Tibial nerve (tissue), 4 donors: ENCODE measurements around the gene CCDC152. TPM values are rescaled to one million over a fixed set of nuclear protein-coding genes. Genes with fewer than 3 reads are reported as not detected.
"Not testable (repeated sequence)": the region's sequence is repeated elsewhere in the genome, so short reads cannot be mapped to it uniquely, and the experiment has no call there.

ENCODE experiments used
- DNase-seq, 2 donors: peaks; one replicate each; pipeline ENCODE4 v3.0.0-alpha.2; 2019; ENCODE audit warnings: low spot score in 2 of 2
- H3K27ac ChIP-seq, 4 donors: fragments of 200-600 bp; sonication (generic) in 3 of 4; one replicate each; pipeline ENCODE4 v1.5.1; 2017 to 2019; ENCODE audit warnings: mild to moderate bottlenecking in 1 of 4
- H3K27me3 ChIP-seq, 2 donors: fragments of 200-600 bp; sonication (generic) in 1 of 2; one replicate each; pipeline versions ENCODE4 v1.5.1 to v1.6.0; 2017 to 2019
- H3K36me3 ChIP-seq, 3 donors: fragments of 200-600 bp; sonication (generic); one replicate each; pipeline ENCODE4 v1.5.1; 2018 to 2019
- H3K4me1 ChIP-seq, 4 donors: fragments of 200-600 bp; sonication (generic) in 3 of 4; one replicate each; pipeline ENCODE4 v1.5.1; 2017 to 2019
- H3K4me3 ChIP-seq, 4 donors: fragments of 200-600 bp; sonication (generic) in 3 of 4; one replicate each; pipeline ENCODE4 v1.5.1; 2017 to 2019; ENCODE audit warnings: mild to moderate bottlenecking in 1 of 4, moderate library complexity in 1 of 4
- H3K9me3 ChIP-seq, 4 donors: fragments of 200-600 bp; sonication (generic) in 3 of 4; one replicate each; pipeline ENCODE4 v1.5.1; 2017 to 2019
- CTCF ChIP-seq, 5 experiments: fragments of 200-600 bp in 3 of 5; fragments of 450-650 bp in 2 of 5; sonication (generic) in 3 of 5; IDR thresholded peaks; one replicate each; pipeline ENCODE4 v1.5.1; 2016 to 2019; ENCODE audit warnings: antibody characterized with exemption in 5 of 5, mild to moderate bottlenecking in 3 of 5, moderate library complexity in 2 of 5
- EP300 ChIP-seq, 2 donors: sonication (generic); formaldehyde crosslinking; IDR thresholded peaks; one replicate each; pipeline ENCODE4 v1.6.1; 2017; ENCODE audit warnings: antibody characterized with exemption in 2 of 2, mild to moderate bottlenecking in 1 of 2
- POLR2A ChIP-seq, 2 donors: fragments of 450-650 bp; IDR thresholded peaks; one replicate each; pipeline ENCODE4 v1.6.1; 2017; ENCODE audit warnings: antibody characterized with exemption in 2 of 2, mild to moderate bottlenecking in 2 of 2, moderate library complexity in 2 of 2
- WGBS, 2 donors: methylation state at CpG; one replicate each; pipeline ENCODE4 v1.1.5; 2018; 5-methylcytosine and 5-hydroxymethylcytosine counted together
- total RNA-seq, 4 donors: library from RNA; depleted of rRNA; stranded (reverse); fragments of >200 nt; gene quantifications; one replicate each; pipeline ENCODE4 v1.1.0, GENCODE V29; 2016

CCDC152 gene
- total RNA-seq, 4 donors from 2014 or later = 2.6 to 3.9 (median 3.0) TPM

DNA sequence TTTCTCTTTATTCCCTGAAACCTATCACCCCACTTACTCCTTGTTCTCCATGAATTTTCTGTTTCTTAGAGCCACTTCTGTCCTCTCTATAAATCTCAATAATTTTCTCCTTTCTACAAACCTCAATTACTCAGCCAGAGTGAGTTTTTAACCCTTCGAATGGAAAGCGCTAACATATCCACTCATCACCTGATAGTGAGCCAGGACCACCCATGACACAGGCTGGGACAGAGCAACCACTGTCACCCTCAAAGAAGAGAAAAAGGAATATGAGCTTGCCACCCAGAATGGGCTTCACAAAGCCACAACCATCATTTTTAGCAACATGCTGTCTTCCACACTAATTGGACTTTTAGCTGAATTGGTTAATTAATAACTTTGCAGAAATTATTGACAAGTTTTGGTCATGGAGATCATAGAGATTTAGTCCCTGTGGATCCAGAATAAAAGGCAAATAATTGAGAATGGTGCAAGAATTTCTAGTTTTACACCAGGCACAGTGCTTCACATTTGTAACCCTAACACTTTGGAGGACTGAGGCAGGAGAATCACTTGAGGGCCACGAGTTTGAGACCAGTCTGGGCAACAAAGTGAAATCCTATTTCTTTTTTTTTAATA is 87.2 kb downstream of the CCDC152 start:
- WGBS, 2 donors = 87 to 91% methylated on average over 3 of the region's 3 CpGs
- Histone ChIP-seq H3K27me3 (no peaks in the 10 kb centered on the region), H3K4me3 (no peak overlapping the region), H3K36me3 (no peaks in the 10 kb centered on the region), H3K27ac (peak overlapping the region in 2 of 4 donors; percentile 41 to 76), H3K4me1 (peaks cover 2 to 55% (median 21%) of the 10 kb centered on the region in 4 donors), H3K9me3 (no peaks in the 10 kb centered on the region)
- DNase-seq = no peak
- TF ChIP-seq CTCF (IDR thresholded peaks at IDR 0.05) = no peak
- TF ChIP-seq EP300 (IDR thresholded peaks at IDR 0.05) = no peak

DNA sequence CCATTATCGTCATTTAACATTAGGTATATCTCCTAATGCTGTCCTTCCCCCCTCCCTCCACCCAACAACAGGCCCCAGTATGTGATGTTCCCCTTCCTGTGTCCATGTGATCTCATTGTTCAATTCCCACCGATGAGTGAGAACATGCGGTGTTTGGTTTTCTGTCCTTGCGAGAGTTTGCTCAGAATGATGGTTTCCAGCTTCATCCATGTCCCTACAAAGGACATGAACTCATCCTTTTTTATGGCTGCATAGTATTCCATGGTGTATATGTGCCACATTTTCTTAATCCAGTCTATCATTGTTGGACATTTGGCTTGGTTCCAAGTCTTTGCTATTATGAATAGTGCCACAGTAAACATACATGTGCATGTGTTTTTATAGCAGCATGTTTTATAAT is 87.8 kb downstream of the CCDC152 start:
- not testable (repeated sequence) for H3K27ac ChIP-seq, H3K36me3 ChIP-seq, H3K4me3 ChIP-seq, H3K27me3 ChIP-seq, DNase-seq, H3K9me3 ChIP-seq
- peaks cover 0 to 51% (median 18%) of the 10 kb centered on the region in 4 donors for H3K4me1 ChIP-seq
- WGBS, 2 donors = 91 to 95% methylated on average over 4 of the region's 4 CpGs

DNA sequence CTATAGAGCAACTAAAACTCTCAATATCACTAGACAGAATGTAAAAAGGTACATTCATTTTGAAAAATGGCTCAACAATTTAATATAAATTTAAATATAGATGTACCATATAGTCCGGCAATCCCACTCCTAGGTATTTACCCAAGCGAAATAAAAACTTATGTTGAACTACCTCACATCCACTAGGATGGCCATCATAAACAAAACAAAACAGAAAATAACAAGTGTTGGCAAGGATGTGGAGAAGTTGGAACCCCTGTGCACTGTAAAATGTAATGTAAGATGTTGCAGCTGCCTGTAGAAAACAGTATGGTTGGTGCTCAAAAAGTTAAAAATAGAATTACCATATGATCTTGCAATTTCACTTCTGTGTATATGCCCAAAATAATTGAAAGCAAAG is 91.9 kb downstream of the CCDC152 start:
- DNase-seq = no peak
- no peak overlapping the region for H3K27ac ChIP-seq
- H3K27me3 ChIP-seq = no peaks in the 10 kb centered on the region
- peaks cover 0 to 17% (median 1%) of the 10 kb centered on the region in 4 donors for H3K4me1 ChIP-seq
- TF ChIP-seq POLR2A (IDR thresholded peaks at IDR 0.05) (no peak), EP300 (IDR thresholded peaks at IDR 0.05) (no peak), CTCF (IDR thresholded peaks at IDR 0.05) (no peak)
- H3K9me3 ChIP-seq = no peaks in the 10 kb centered on the region
- no peak overlapping the region for H3K4me3 ChIP-seq
- H3K36me3 ChIP-seq = no peaks in the 10 kb centered on the region
- WGBS, 2 donors = 95 to 96% methylated on average over 2 of the region's 2 CpGs

DNA sequence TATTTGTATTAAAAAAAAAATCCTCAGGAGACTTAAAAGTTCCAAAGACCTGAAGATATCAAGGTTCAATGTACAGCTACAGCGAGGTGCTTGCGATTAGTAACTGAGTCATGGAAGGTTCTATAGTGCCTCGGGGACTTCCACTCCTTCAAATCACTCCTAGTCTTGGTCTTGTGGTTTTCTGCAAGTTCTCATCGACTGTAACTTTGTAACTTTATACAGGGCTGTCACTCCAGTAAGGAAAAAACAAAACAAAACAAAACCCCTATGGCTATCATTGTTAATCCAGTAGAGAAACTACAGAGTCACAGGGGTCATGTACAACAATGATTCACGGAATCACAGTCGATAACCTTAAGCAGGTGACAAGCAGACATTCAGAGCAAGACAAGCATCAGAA is 94.9 kb downstream of the CCDC152 start:
- WGBS, 2 donors = 74 to 83% methylated on average over 6 of the region's 6 CpGs
- Histone ChIP-seq H3K36me3 (no peaks in the 10 kb centered on the region), H3K27ac (no peak overlapping the region), H3K4me1 (peaks cover 0 to 32% (median 9%) of the 10 kb centered on the region in 4 donors), H3K9me3 (no peaks in the 10 kb centered on the region), H3K27me3 (no peaks in the 10 kb centered on the region), H3K4me3 (no peak overlapping the region)
- no peak for TF ChIP-seq EP300 (IDR thresholded peaks at IDR 0.05)
- no peak for TF ChIP-seq CTCF (IDR thresholded peaks at IDR 0.05)
- no peak for TF ChIP-seq POLR2A (IDR thresholded peaks at IDR 0.05)
- no peak for DNase-seq

Other genes with a start within 250 kb of the CCDC152 start
- gene SELENOP, start 55.1 kb downstream of the CCDC152 start, total RNA-seq = 100 to 1,000 TPM; 323 to 965 (median 866) TPM